ENCODE data around the gene MCM5. TPM values are rescaled to one million over a fixed set of nuclear protein-coding genes. Genes with fewer than 3 reads are reported as not detected.
"Not testable (repeated sequence)": the region's sequence is repeated elsewhere in the genome, so short reads cannot be mapped to it uniquely, and the experiment has no call there.

The MCM5 gene
- total RNA-seq, 4 donors from 2014 or later, result 11.6 to 26.6 (median 13.3) TPM

GRCh38 chr22:35456757-35457156 lies 56.8 kb downstream of the MCM5 start:
- WGBS, 2 donors (ENCODE audit: low coverage in 1 of 2), result 80 to 96% methylated on average over 2 to 10 of the region's 10 CpGs
- H3K27me3 ChIP-seq, result no peaks in the 10 kb centered on the region
- no peak overlapping the region for H3K4me3 ChIP-seq
- in situ Hi-C loops (cut with MboI; ENCODE audit: low pct_ligation_motif_present in 1 of 4, low pct_unique_long_range_greater_than_20kb in 1 of 4, low sequenced_read_pairs in 3 of 4), result no loop called here
- H3K27ac ChIP-seq, result no peak overlapping the region
- TF ChIP-seq POLR2AphosphoS5 (IDR thresholded peaks at IDR 0.05) (no peak), CTCF (IDR thresholded peaks at IDR 0.05) (no peak), EP300 (IDR thresholded peaks at IDR 0.05; ENCODE audit: low read depth) (no peak), POLR2A (IDR thresholded peaks at IDR 0.05) (no peak)
- no peaks in the 10 kb centered on the region for H3K36me3 ChIP-seq
- intact Hi-C loops (cut with DNase I; ENCODE audit: low total_unique reads), result no loop called here
- DNase-seq, result no peak
- no peaks in the 10 kb centered on the region for H3K9me3 ChIP-seq
- peaks cover 6 to 21% (median 10%) of the 10 kb centered on the region in 4 donors for H3K4me1 ChIP-seq

- no peak for DNase-seq
- TF ChIP-seq EP300 (IDR thresholded peaks at IDR 0.05; ENCODE audit: low read depth) (no peak), POLR2A (IDR thresholded peaks at IDR 0.05) (no peak), POLR2AphosphoS5 (IDR thresholded peaks at IDR 0.05) (no peak), CTCF (IDR thresholded peaks at IDR 0.05) (no peak)
- 85 to 94% methylated on average over 2 to 9 of the region's 9 CpGs for WGBS, 2 donors (ENCODE audit: low coverage in 1 of 2)
- Histone ChIP-seq H3K9me3 (no peaks in the 10 kb centered on the region), H3K4me1 (peaks cover 1 to 13% (median 2%) of the 10 kb centered on the region in 4 donors), H3K36me3 (no peaks in the 10 kb centered on the region), H3K27me3 (no peaks in the 10 kb centered on the region), H3K27ac (no peak overlapping the region), H3K4me3 (no peak overlapping the region)
- in situ Hi-C loops (cut with MboI; ENCODE audit: low pct_ligation_motif_present in 1 of 4, low pct_unique_long_range_greater_than_20kb in 1 of 4, low sequenced_read_pairs in 3 of 4), result no loop called here
- intact Hi-C loops (cut with DNase I; ENCODE audit: low total_unique reads), result no loop called here
These were observed 58.0 kb downstream of the MCM5 start for GRCh38 chr22:35457729-35458546.

- H3K27ac ChIP-seq, result no peak overlapping the region
- WGBS, 2 donors (ENCODE audit: low coverage in 1 of 2), result 85% methylated on average over 18 of the region's 18 CpGs; no CpG with 5 or more reads in 1 of the 2 donors
- no peaks in the 10 kb centered on the region for H3K36me3 ChIP-seq
- H3K27me3 ChIP-seq, result no peaks in the 10 kb centered on the region
- no peak for TF ChIP-seq POLR2A (IDR thresholded peaks at IDR 0.05)
- TF ChIP-seq EP300 (IDR thresholded peaks at IDR 0.05; ENCODE audit: low read depth), result no peak
- no peak for TF ChIP-seq CTCF (IDR thresholded peaks at IDR 0.05)
- TF ChIP-seq POLR2AphosphoS5 (IDR thresholded peaks at IDR 0.05), result no peak
- DNase-seq, result no peak
- in situ Hi-C loops (cut with MboI; ENCODE audit: low pct_ligation_motif_present in 1 of 4, low pct_unique_long_range_greater_than_20kb in 1 of 4, low sequenced_read_pairs in 3 of 4), result no loop called here
- no peaks in the 10 kb centered on the region for H3K9me3 ChIP-seq
- intact Hi-C loops (cut with DNase I; ENCODE audit: low total_unique reads), result no loop called here
- H3K4me1 ChIP-seq, result peaks cover 0 to 6% (median 0%) of the 10 kb centered on the region in 4 donors
- H3K4me3 ChIP-seq, result no peak overlapping the region
These were observed 58.8 kb downstream of the MCM5 start for GRCh38 chr22:35458547-35459422.

GRCh38 chr22:35459423-35459894 lies 59.5 kb downstream of the MCM5 start:
- H3K4me3 ChIP-seq, result no peak overlapping the region
- in situ Hi-C loops (cut with MboI; ENCODE audit: low pct_ligation_motif_present in 1 of 4, low pct_unique_long_range_greater_than_20kb in 1 of 4, low sequenced_read_pairs in 3 of 4), result no loop called here
- DNase-seq, result no peak
- no peaks in the 10 kb centered on the region for H3K9me3 ChIP-seq
- TF ChIP-seq CTCF (IDR thresholded peaks at IDR 0.05), result no peak
- no peak for TF ChIP-seq EP300 (IDR thresholded peaks at IDR 0.05; ENCODE audit: low read depth)
- no peak for TF ChIP-seq POLR2AphosphoS5 (IDR thresholded peaks at IDR 0.05)
- no peak for TF ChIP-seq POLR2A (IDR thresholded peaks at IDR 0.05)
- H3K36me3 ChIP-seq, result no peaks in the 10 kb centered on the region
- H3K27ac ChIP-seq, result no peak overlapping the region
- 96% methylated on average over 8 to 14 of the region's 14 CpGs for WGBS, 2 donors (ENCODE audit: low coverage in 1 of 2)
- intact Hi-C loops (cut with DNase I; ENCODE audit: low total_unique reads), result no loop called here
- no peaks in the 10 kb centered on the region for H3K4me1 ChIP-seq
- no peaks in the 10 kb centered on the region for H3K27me3 ChIP-seq

GRCh38 chr22:35459976-35460375 lies 60.0 kb downstream of the MCM5 start:
- 87 to 94% methylated on average over 7 to 10 of the region's 10 CpGs for WGBS, 2 donors (ENCODE audit: low coverage in 1 of 2)
- intact Hi-C loops (cut with DNase I; ENCODE audit: low total_unique reads); H3K4me3 ChIP-seq; H3K27ac ChIP-seq; DNase-seq; H3K27me3 ChIP-seq; H3K9me3 ChIP-seq; H3K4me1 ChIP-seq; in situ Hi-C loops (cut with MboI; ENCODE audit: low pct_ligation_motif_present in 1 of 4, low pct_unique_long_range_greater_than_20kb in 1 of 4, low sequenced_read_pairs in 3 of 4); H3K36me3 ChIP-seq: not testable (repeated sequence)

All from transverse colon (tissue), 4 donors.